Measurements from ENCODE around the gene NGEF.

The NGEF gene

DNA sequence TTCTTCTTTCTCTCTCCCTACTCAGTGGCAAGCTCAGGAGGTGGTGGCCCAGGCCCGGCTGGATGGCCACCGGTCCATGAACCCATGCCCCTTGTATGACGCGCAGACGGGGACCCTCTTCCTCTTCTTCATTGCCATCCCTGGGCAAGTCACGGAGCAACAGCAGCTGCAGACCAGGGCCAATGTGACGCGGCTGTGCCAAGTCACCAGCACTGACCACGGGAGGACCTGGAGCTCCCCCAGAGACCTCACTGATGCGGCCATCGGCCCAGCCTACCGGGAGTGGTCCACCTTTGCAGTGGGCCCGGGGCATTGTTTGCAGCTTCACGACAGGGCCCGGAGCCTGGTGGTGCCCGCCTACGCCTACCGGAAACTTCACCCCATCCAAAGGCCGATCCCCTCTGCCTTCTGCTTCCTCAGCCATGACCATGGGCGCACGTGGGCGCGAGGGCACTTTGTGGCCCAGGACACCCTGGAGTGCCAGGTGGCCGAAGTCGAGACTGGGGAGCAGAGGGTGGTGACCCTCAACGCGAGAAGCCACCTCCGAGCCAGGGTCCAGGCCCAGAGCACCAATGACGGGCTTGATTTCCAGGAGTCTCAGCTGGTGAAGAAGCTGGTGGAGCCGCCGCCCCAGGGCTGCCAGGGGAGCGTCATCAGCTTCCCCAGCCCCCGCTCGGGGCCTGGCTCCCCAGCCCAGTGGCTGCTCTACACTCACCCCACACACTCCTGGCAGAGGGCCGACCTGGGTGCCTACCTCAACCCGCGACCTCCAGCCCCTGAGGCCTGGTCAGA, 21.2 kb upstream of the NGEF start:
- TF ChIP-seq, protein P1, sequence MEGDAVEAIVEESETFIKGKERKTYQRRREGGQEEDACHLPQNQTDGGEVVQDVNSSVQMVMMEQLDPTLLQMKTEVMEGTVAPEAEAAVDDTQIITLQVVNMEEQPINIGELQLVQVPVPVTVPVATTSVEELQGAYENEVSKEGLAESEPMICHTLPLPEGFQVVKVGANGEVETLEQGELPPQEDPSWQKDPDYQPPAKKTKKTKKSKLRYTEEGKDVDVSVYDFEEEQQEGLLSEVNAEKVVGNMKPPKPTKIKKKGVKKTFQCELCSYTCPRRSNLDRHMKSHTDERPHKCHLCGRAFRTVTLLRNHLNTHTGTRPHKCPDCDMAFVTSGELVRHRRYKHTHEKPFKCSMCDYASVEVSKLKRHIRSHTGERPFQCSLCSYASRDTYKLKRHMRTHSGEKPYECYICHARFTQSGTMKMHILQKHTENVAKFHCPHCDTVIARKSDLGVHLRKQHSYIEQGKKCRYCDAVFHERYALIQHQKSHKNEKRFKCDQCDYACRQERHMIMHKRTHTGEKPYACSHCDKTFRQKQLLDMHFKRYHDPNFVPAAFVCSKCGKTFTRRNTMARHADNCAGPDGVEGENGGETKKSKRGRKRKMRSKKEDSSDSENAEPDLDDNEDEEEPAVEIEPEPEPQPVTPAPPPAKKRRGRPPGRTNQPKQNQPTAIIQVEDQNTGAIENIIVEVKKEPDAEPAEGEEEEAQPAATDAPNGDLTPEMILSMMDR (IDR thresholded peaks at IDR 0.05; ENCODE audit: extremely low read depth, missing control alignments) = no peak
- DNase-seq (ENCODE audit: low spot score) = no peak

DNA sequence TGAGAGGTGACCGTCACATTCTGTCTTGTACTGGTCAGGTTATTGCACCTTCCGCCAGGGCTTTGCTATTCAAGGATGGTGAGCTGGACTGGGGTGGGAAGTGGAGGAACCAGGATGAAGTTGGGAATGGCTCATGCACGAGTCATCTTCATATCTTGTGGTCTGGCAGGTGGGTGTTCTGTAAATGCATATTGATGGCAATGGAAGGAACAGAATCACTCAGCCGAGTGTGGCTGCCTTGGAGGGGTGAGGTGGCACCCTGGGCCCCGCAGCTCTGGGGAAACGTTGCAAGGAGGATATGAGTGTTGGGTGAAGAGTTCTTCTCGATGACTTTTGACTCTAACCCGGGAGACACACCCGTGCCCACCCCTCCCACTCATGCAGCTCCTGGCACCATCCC, 20.6 kb upstream of the NGEF start:
- DNase-seq (ENCODE audit: low spot score) = no peak
- TF ChIP-seq, protein P1 (IDR thresholded peaks at IDR 0.05; ENCODE audit: extremely low read depth, missing control alignments) = no peak

DNA sequence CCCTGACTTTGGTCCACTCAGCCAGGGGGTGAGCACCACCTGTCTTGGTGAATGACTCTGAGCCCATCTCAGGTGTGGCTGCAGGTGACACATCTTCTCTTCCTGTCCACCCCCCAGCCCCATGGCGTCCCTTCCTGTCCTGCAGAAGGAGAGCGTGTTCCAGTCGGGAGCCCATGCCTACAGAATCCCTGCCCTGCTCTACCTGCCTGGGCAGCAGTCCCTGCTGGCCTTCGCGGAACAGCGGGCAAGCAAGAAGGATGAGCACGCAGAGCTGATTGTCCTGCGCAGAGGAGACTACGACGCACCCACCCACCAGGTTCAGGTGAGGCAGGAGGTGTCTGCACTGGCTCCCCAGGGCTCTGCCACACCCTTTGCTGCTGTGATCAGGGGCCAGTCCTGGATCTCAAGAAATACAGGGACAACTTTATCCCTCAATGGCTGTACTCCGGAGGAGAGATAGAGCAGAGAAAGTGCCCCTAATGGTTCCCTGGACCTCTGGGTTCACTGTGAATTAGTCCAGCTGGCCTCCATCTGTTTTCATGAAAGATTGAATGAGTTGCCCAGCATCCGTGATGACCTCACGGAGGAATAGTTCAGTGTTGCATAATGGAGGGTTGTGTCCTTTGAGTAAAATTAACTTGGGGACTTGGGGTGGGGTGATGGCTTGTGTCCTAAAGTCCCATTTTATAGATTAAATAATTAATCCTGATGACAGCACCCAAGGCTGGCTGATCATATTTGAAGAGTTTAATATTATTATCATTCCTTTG, 19.7 kb upstream of the NGEF start, which contains the start of gene NEU2:
Gene NEU2, plus strand, starts transcription at position 122 of the 770 bp plus-strand sequence. Its CDS starts 0 bp downstream, at position 122.
- TF ChIP-seq, protein P1 (IDR thresholded peaks at IDR 0.05; ENCODE audit: extremely low read depth, missing control alignments) = no peak

DNA sequence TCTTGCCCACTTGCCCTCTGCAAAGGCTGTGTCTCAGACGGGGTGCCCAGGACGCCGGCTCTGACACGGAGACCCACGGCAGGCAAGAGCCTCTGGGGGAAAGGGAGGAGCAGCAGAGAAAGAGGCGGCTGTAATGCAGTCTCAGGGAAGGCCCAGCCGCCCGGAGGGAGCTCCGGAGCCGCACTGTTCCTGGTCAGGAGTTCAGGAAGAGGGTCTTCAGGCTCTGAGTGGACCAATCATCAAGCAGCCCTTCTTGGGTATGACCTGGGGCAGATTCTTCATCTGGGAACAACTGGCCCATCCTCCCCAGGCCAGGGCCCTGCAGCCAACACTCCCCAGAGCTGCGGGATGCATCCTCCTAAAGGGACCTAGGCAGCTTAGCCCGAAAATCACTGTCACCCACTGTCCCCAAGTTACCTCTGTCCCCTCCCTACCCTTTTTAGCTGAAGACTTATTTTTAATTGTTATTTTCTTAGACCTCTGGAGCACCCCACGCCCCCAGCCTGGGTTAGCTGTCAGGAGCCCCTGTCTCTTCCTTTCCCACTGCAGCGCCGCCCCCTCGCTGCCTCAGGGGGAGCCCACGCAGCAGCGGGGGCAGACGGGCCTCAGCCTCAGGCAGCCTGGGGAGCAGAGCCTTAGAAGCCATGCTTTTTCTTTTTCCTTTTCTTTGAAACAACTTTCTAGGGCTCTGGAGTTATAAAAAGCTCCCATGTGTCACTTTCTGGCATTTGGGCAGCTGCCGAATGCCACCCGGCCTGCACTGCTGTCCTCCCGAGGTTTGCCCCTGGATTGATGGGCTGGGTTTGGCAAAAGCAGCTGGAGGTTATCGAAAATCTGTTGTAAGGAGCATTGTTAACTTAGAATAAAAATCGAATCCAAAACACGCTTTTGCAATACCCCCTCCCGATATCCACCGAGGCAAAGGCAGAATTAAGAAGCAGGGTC, 18.8 kb upstream of the NGEF start:
- no peak for DNase-seq (ENCODE audit: low spot score)
- TF ChIP-seq, protein P1 (IDR thresholded peaks at IDR 0.05; ENCODE audit: extremely low read depth, missing control alignments) = no peak

More for the DNA sequence above, 19.7 kb upstream of the NGEF start, which contains the start of gene NEU2:
- no peak for DNase-seq (ENCODE audit: low spot score)

DNA sequence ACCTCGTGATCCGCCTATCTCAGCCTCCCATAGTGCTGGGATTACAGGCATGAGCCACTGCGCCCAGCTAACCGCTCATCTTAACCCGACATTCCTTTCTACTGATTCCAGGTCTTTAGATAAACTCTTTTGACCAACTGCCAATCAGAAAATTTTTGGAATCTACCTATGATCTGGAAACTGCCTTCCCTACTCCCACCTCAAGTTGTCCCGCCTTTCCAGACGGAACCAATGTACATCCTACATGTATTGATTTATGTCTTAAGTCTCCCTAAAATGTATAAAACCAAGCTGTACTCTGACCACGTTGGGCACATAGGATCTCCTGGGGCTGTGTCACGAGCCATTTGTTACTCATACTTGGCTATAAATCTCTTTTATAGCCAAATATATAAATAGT, 16.3 kb upstream of the NGEF start:
- DNase-seq (ENCODE audit: low spot score) = no peak
- TF ChIP-seq, protein P1 (IDR thresholded peaks at IDR 0.05; ENCODE audit: extremely low read depth, missing control alignments) = no peak

DNA sequence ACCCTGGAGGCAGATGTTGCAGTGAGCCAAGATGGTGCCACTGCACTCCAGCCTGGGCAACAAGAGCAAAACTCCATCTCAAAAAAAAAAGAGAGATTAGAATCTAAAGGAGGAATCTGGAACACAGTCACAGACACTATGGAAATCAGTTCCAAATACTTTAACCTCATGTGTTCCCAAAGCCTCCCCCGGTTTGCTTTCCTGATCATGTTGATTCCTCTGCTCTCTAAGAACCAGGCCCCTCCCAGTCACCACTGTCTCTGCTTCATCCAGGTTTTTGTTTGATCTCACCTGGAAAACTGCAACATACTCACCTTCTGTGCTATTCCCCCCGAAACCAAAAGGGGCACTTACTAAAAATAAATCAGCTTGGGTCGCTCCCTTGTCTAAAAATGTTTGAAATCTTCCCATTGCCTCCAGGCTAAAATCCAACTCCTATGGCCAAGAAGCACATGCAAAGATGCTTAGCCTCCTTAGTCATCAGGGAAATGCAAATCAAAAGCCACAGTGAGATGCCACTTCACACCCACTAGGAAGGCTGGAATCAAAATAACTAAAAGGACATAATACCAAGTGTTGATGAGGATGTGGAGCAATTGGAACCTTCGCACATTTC, 13.2 kb upstream of the NGEF start:
- TF ChIP-seq, protein P1 (IDR thresholded peaks at IDR 0.05; ENCODE audit: extremely low read depth, missing control alignments) = no peak
- no peak for DNase-seq (ENCODE audit: low spot score)
